Upper lobe of left lung (tissue), 6 donors: ENCODE data around the gene FRY. TPM values are rescaled to one million over a fixed set of nuclear protein-coding genes. Genes with fewer than 3 reads are reported as not detected.

Experiments
- ATAC-seq, 2 donors: fragments of 200-7000 bp; cut with Tn5 transposase; one replicate each; pipeline ENCODE4 v1.9.1; 2022; ENCODE audit warnings: mild to moderate bottlenecking in 2 of 2, moderate library complexity in 2 of 2; ENCODE audit not compliant: low FRiP score in 2 of 2
- DNase-seq, 2 donors: peaks; one replicate each; pipeline ENCODE4 v3.0.0-alpha.2; 2019 to 2020
- H3K27ac ChIP-seq, 4 donors: fragments of 200-600 bp; sonication (generic); one replicate each; pipeline ENCODE4 v1.5.1; 2016 to 2019
- H3K27me3 ChIP-seq, 4 donors: fragments of 200-600 bp; sonication (generic); one replicate each; pipeline ENCODE4 v1.5.1; 2017 to 2019
- H3K36me3 ChIP-seq, 4 donors: fragments of 200-600 bp; sonication (generic); one replicate each; pipeline ENCODE4 v1.5.1; 2016 to 2019
- H3K4me1 ChIP-seq, 4 donors: fragments of 200-600 bp; sonication (generic); one replicate each; pipeline ENCODE4 v1.5.1; 2018 to 2019
- H3K4me3 ChIP-seq, 4 donors: fragments of 200-600 bp; sonication (generic); one replicate each; pipeline ENCODE4 v1.5.1; 2017 to 2019; ENCODE audit warnings: mild to moderate bottlenecking in 2 of 4, moderate library complexity in 1 of 4
- H3K9me3 ChIP-seq, 4 donors: fragments of 200-600 bp; sonication (generic); one replicate each; pipeline ENCODE4 v1.5.1; 2018 to 2019
- CTCF ChIP-seq, 6 experiments: fragments of 450-650 bp in 4 of 6; fragments of 200-600 bp in 2 of 6; sonication (generic) in 2 of 6; IDR thresholded peaks; one replicate each; pipeline ENCODE4 v1.5.1; 2016 to 2019; ENCODE audit warnings: antibody characterized with exemption in 6 of 6
- EP300 ChIP-seq, 4 donors: sonication (generic); formaldehyde crosslinking; IDR thresholded peaks; one replicate each; pipeline ENCODE4 v1.5.1; 2017; ENCODE audit warnings: antibody characterized with exemption in 4 of 4, control low read depth in 2 of 4
- POLR2A ChIP-seq, 4 donors: fragments of 450-650 bp; IDR thresholded peaks; one replicate each; pipeline ENCODE4 v1.5.1; 2016 to 2017; ENCODE audit warnings: antibody characterized with exemption in 4 of 4, mild to moderate bottlenecking in 2 of 4
- POLR2AphosphoS5 ChIP-seq, 2 donors: sonication (generic); formaldehyde crosslinking; IDR thresholded peaks; one replicate each; pipeline ENCODE4 v1.5.1; 2017; ENCODE audit warnings: antibody characterized with exemption in 2 of 2
- WGBS, 2 donors: methylation state at CpG; one replicate each; pipeline ENCODE4 v1.1.5; 2017 to 2018; 5-methylcytosine and 5-hydroxymethylcytosine counted together
- total RNA-seq, 6 donors: library from RNA; depleted of rRNA in 4 of 6; stranded (reverse); fragments of >200 nt in 4 of 6; gene quantifications; one replicate each; pipeline versions ENCODE4 v1.1.0 to v1.2.1, GENCODE V29; 2016 to 2021
- donor health status: DM: no; HTN: no; CAD: no; lungs with moderate emphysema.
- donor health status: DM: no; HTN: yes; CAD: no; lungs with severe emphysema.

The FRY gene
- total RNA-seq, 6 donors from 2014 or later, result 58.3 to 88.9 (median 65.8) TPM

DNA sequence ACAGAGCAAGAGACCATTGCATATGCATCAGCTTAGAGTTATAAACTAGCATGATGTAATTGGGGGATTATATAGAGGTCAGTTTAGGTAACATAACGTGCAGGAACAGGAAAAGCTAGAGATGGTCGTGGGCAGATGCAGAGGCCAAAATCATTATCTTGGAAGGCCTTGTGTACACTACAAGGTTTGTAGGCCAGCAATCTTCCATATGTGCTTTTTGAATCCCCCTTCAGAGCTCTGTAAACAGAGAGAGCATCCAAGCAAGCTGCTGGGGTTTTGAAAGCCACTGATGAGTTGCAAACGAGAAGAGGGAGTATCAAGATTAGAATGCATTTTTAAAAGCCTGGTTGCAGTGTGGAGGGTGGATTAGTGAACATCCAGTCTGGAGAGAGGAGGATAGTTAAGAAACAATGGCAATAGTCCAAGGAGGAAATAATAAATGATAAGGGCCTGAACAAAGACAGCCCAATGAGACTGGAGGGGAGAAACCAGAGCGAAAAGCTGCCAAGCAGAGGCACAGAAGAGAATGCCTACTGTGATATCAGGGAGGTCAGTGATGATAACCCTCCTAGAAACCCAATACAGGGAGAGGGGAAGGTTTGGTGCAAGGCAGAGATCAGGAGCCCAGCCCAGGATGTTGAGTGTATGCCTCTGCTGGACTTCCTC lies 174.0 kb downstream of the FRY start:
- 51 to 60% methylated on average over 4 of the region's 4 CpGs for WGBS, 2 donors
- H3K4me1 ChIP-seq, result peaks cover 0 to 6% (median 4%) of the 10 kb centered on the region in 4 donors
- no peak for TF ChIP-seq CTCF (IDR thresholded peaks at IDR 0.05)
- no peak for TF ChIP-seq EP300 (IDR thresholded peaks at IDR 0.05)
- no peak for TF ChIP-seq POLR2AphosphoS5 (IDR thresholded peaks at IDR 0.05)
- TF ChIP-seq POLR2A (IDR thresholded peaks at IDR 0.05), result no peak
- no peak for DNase-seq
- no peak overlapping the region for H3K27ac ChIP-seq
- H3K9me3 ChIP-seq, result no peaks in the 10 kb centered on the region
- H3K4me3 ChIP-seq, result no peak overlapping the region
- H3K27me3 ChIP-seq, result no peaks in the 10 kb centered on the region
- H3K36me3 ChIP-seq, result peaks cover 0 to 10% (median 2%) of the 10 kb centered on the region in 4 donors
- no peak for ATAC-seq

DNA sequence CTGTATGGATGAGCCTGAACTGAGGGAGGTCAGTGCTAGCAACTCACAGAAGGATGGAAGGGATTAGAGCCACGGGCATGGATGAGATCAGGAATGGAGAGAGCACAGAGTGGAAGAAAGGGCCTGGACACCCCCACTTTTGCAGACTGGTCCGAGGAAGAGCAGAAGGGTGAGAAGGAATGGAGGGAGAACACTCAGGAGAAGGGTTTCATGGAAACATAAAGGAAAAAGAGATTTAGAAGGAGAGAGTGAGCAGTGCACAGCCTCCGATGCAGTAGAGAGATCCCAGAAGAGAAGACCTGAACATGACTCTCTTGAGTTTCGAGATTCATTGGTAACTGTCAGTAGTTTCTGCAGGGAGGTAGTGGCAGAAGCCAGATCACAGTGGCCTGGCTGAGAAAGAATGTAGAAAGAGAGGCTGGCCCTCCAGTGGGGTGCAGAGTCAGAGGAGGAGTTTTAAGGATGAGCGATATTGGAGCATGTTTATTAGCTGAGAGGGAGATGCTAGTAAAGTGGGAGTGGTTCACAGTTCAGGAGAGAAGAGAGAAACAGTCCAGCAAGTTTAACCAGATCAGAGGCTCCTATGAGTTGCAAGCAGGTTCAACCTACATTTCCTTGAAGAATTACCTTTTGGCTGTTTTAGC lies 174.6 kb downstream of the FRY start:
- DNase-seq (no peak), ATAC-seq (no peak)
- Histone ChIP-seq H3K4me1 (peaks cover 0 to 6% (median 4%) of the 10 kb centered on the region in 4 donors), H3K9me3 (no peaks in the 10 kb centered on the region), H3K4me3 (no peak overlapping the region), H3K36me3 (peaks cover 0 to 15% (median 2%) of the 10 kb centered on the region in 4 donors), H3K27ac (no peak overlapping the region), H3K27me3 (no peaks in the 10 kb centered on the region)
- TF ChIP-seq EP300 (IDR thresholded peaks at IDR 0.05), result no peak
- TF ChIP-seq POLR2AphosphoS5 (IDR thresholded peaks at IDR 0.05), result no peak
- no peak for TF ChIP-seq POLR2A (IDR thresholded peaks at IDR 0.05)
- TF ChIP-seq CTCF (IDR thresholded peaks at IDR 0.05), result no peak
- WGBS, 2 donors, result 67 to 84% methylated on average over 5 of the region's 5 CpGs

- ATAC-seq (no peak), DNase-seq (peak in 1 of 2 donors; percentile 36)
- Histone ChIP-seq H3K36me3 (peaks cover 0 to 15% (median 4%) of the 10 kb centered on the region in 4 donors), H3K9me3 (no peaks in the 10 kb centered on the region), H3K27ac (no peak overlapping the region), H3K4me1 (peaks cover 0 to 10% (median 5%) of the 10 kb centered on the region in 4 donors), H3K4me3 (no peak overlapping the region), H3K27me3 (no peaks in the 10 kb centered on the region)
- WGBS, 2 donors, result 91 to 92% methylated on average over 13 of the region's 13 CpGs
- TF ChIP-seq POLR2A (IDR thresholded peaks at IDR 0.05) (no peak), EP300 (IDR thresholded peaks at IDR 0.05) (no peak), POLR2AphosphoS5 (IDR thresholded peaks at IDR 0.05) (no peak), CTCF (IDR thresholded peaks at IDR 0.05) (no peak)
Measured at GRCh38 chr13:32208860-32209259, 177.3 kb downstream of the FRY start.

DNA sequence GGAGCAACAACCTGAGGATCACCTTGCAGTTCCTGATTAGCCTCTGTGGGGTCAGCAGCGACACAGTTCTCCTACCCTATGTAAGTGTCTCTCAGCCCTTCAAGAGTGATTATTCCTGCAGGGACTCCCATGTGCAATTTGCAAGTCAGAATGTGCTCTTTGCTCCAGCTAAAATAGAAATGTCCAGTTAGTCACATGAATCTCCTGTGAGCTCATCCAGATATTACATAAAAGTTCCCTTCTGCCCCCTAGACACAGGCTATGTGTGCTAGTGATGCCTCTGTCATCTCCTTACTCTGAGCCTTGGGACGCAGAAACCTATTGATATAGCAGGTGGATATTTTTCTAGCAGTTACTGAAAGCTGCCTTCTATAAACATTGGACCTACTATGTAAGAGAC lies 178.1 kb downstream of the FRY start:
- Histone ChIP-seq H3K4me1 (peaks cover 0 to 10% (median 5%) of the 10 kb centered on the region in 4 donors), H3K9me3 (no peaks in the 10 kb centered on the region), H3K4me3 (no peak overlapping the region), H3K27me3 (no peaks in the 10 kb centered on the region), H3K36me3 (peaks cover 0 to 15% (median 5%) of the 10 kb centered on the region in 4 donors), H3K27ac (no peak overlapping the region)
- ATAC-seq, result no peak
- 87 to 100% methylated on average over 2 of the region's 2 CpGs for WGBS, 2 donors
- TF ChIP-seq EP300 (IDR thresholded peaks at IDR 0.05) (no peak), POLR2A (IDR thresholded peaks at IDR 0.05) (no peak), CTCF (IDR thresholded peaks at IDR 0.05) (no peak), POLR2AphosphoS5 (IDR thresholded peaks at IDR 0.05) (no peak)
- DNase-seq, result no peak
